ENCODE data around the gene MKNK2.

DNA sequence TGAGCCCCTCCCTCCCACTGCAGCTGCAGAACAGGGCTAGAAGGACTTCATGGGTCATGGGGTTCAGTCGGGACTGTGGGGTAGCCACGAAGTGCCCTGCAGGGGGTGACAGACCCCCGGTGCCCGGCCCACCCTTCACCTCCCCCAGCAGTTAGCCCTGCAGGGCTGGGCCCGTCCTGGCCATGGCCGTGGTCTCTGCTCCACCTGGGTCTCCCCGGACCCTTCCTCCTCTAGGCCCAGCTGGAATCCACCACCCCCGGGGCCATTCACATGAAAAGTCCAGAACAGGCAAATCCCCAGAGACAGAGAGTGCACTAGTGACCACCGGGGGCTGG is 17.3 kb downstream of the MKNK2 start:
- TF ChIP-seq SUZ12 (IDR thresholded peaks at IDR 0.05; ENCODE audit: unreplicated experiment) (no peak), FOS (IDR thresholded peaks at IDR 0.05; ENCODE audit: borderline replicate concordance, extremely low read depth, insufficient read length) (no peak), NR2F1 (conservative IDR thresholded peaks at IDR 0.05) (no peak), ZZZ3 (IDR thresholded peaks at IDR 0.05; ENCODE audit: control insufficient read depth, insufficient read length, low read depth) (no peak), EP300 (IDR thresholded peaks at IDR 0.05; ENCODE audit: borderline replicate concordance in 1 of 2, control insufficient read depth in 1 of 2, low read depth in 2 of 2, low read length in 2 of 2) (no peak), SIN3A (IDR thresholded peaks at IDR 0.05; ENCODE audit: low read depth, low read length) (no peak), RBBP5 (conservative IDR thresholded peaks at IDR 0.05) (no peak)
- TF ChIP-seq, protein P1, sequence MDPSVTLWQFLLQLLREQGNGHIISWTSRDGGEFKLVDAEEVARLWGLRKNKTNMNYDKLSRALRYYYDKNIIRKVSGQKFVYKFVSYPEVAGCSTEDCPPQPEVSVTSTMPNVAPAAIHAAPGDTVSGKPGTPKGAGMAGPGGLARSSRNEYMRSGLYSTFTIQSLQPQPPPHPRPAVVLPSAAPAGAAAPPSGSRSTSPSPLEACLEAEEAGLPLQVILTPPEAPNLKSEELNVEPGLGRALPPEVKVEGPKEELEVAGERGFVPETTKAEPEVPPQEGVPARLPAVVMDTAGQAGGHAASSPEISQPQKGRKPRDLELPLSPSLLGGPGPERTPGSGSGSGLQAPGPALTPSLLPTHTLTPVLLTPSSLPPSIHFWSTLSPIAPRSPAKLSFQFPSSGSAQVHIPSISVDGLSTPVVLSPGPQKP (IDR thresholded peaks at IDR 0.05; ENCODE audit: low read depth, low read length) = no peak
- TF ChIP-seq, protein P2, sequence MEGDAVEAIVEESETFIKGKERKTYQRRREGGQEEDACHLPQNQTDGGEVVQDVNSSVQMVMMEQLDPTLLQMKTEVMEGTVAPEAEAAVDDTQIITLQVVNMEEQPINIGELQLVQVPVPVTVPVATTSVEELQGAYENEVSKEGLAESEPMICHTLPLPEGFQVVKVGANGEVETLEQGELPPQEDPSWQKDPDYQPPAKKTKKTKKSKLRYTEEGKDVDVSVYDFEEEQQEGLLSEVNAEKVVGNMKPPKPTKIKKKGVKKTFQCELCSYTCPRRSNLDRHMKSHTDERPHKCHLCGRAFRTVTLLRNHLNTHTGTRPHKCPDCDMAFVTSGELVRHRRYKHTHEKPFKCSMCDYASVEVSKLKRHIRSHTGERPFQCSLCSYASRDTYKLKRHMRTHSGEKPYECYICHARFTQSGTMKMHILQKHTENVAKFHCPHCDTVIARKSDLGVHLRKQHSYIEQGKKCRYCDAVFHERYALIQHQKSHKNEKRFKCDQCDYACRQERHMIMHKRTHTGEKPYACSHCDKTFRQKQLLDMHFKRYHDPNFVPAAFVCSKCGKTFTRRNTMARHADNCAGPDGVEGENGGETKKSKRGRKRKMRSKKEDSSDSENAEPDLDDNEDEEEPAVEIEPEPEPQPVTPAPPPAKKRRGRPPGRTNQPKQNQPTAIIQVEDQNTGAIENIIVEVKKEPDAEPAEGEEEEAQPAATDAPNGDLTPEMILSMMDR (IDR thresholded peaks at IDR 0.05 in 2 of 3, conservative IDR thresholded peaks at IDR 0.05 in 1 of 3; ENCODE audit: control insufficient read depth in 2 of 3, extremely low read depth in 1 of 3, insufficient read depth in 1 of 3, low read depth in 3 of 3, low read length in 3 of 3) = no peak
